Muscle of leg (tissue), 16 donors: ENCODE results near the gene RAP1GDS1. TPM values are rescaled to one million over a fixed set of nuclear protein-coding genes. Genes with fewer than 3 reads are reported as not detected.

ENCODE experiments used
- DNase-seq: peaks from one replicate; pipeline ENCODE4 v3.0.0; 2013
- H3K27ac ChIP-seq: one replicate; pipeline ENCODE4 v1.5.1; 2013; ENCODE audit warnings: mild to moderate bottlenecking, low read length, control low read depth
- H3K27me3 ChIP-seq: one replicate; pipeline ENCODE4 v1.6.1; 2013; ENCODE audit warnings: low read length; ENCODE audit not compliant: control insufficient read depth, insufficient read depth
- H3K36me3 ChIP-seq: one replicate; pipeline ENCODE4 v1.6.1; 2013; ENCODE audit warnings: low read length; ENCODE audit not compliant: control insufficient read depth, insufficient read depth
- H3K4me1 ChIP-seq: one replicate; pipeline ENCODE4 v1.6.1; 2013; ENCODE audit warnings: low read length; ENCODE audit not compliant: control insufficient read depth, insufficient read depth
- H3K4me3 ChIP-seq: one replicate; pipeline ENCODE4 v1.5.1; 2013; ENCODE audit warnings: low read length, control low read depth
- H3K9me3 ChIP-seq: replicated peaks from 2 replicates; pipeline ENCODE4 v1.6.1; 2013; ENCODE audit warnings: low read depth, low read length; ENCODE audit not compliant: control insufficient read depth
- WGBS: methylation state at CpG from one replicate; pipeline ENCODE4 v1.1.5; 2013; ENCODE audit warnings: missing lambda C conversion rate; ENCODE audit not compliant: insufficient coverage; 5-methylcytosine and 5-hydroxymethylcytosine counted together
- long read RNA-seq, 11 donors: transcript quantifications; one replicate each; lab custom pipeline, GENCODE V29; 2026
- polyA plus RNA-seq, 8 donors: library from polyadenylated mRNA; unstranded; fragments of 120-200 nt; gene quantifications; one replicate each; pipeline versions ENCODE4 v1.2.1 to v1.2.3, GENCODE V29; 2013; ENCODE audit warnings: inconsistent platforms in 1 of 8, low replicate concordance in 1 of 8; ENCODE audit not compliant: insufficient read length in 8 of 8, insufficient read depth in 1 of 8
- total RNA-seq: library from RNA; stranded (reverse); fragments of 120-200 nt; gene quantifications from one replicate; pipeline ENCODE4 v1.2.4, GENCODE V29; 2013

The RAP1GDS1 gene
- total RNA-seq (25.7 TPM), polyA plus RNA-seq (10 to 100 TPM; 19.9 to 28.1 (median 22.7) TPM)
- long read RNA-seq, donor 1, partial matches to known transcripts, result 0 of 5 reads
- long read RNA-seq, donor 1, other reads (novel, unspliced or antisense), result 0 of 5 reads
- long read RNA-seq, donor 2, partial matches to known transcripts, result 0 of 1 reads
- long read RNA-seq, donor 2, other reads (novel, unspliced or antisense), result 0 of 1 reads
- long read RNA-seq, donor 3, partial matches to known transcripts, result 0 of 4 reads
- long read RNA-seq, donor 3, other reads (novel, unspliced or antisense), result 0 of 4 reads
- long read RNA-seq, donor 4, partial matches to known transcripts, result 0 of 4 reads
- long read RNA-seq, donor 4, other reads (novel, unspliced or antisense), result 0 of 4 reads
- long read RNA-seq, donor 5, transcript RAP1GDS1-205 (15 exons, 3,681 nt), result major isoform, 5 of 18 reads
- long read RNA-seq, donor 5, partial matches to known transcripts, result 8 of 18 reads
- long read RNA-seq, donor 5, other reads (novel, unspliced or antisense), result 0 of 18 reads
- long read RNA-seq, donor 6, partial matches to known transcripts, result 0 of 3 reads
- long read RNA-seq, donor 6, other reads (novel, unspliced or antisense), result 0 of 3 reads
- long read RNA-seq, donor 7, partial matches to known transcripts, result 0 of 7 reads
- long read RNA-seq, donor 7, other reads (novel, unspliced or antisense), result 0 of 7 reads
- long read RNA-seq, donor 8, partial matches to known transcripts, result 0 of 6 reads
- long read RNA-seq, donor 8, other reads (novel, unspliced or antisense), result 0 of 6 reads
- long read RNA-seq, donor 9, partial matches to known transcripts, result 0 of 3 reads
- long read RNA-seq, donor 9, other reads (novel, unspliced or antisense), result 0 of 3 reads
- long read RNA-seq, donor 10, partial matches to known transcripts, result 0 of 3 reads
- long read RNA-seq, donor 10, other reads (novel, unspliced or antisense), result 0 of 3 reads
- long read RNA-seq, donor 11, partial matches to known transcripts, result 0 of 6 reads
- long read RNA-seq, donor 11, other reads (novel, unspliced or antisense), result 0 of 6 reads

- no peaks in the 10 kb centered on the region for H3K27me3 ChIP-seq
- H3K27ac ChIP-seq, result peak within 1 kb of the TSS; percentile 97
- peak within 1 kb of the TSS; percentile 84 for H3K4me3 ChIP-seq
- H3K36me3 ChIP-seq, result no peaks in the 10 kb centered on the region
- peak; percentile 99 for DNase-seq
- 0% methylated on average over 48 of the region's 84 CpGs for WGBS
- peaks cover 14% of the 10 kb centered on the region for H3K4me1 ChIP-seq
- no peaks in the 10 kb centered on the region for H3K9me3 ChIP-seq
Measured at GRCh38 chr4:98260579-98261404, at the start of gene RAP1GDS1. RAP1GDS1 (plus strand) TSS chr4:98261384; CDS start chr4:98261566, 182 bp downstream.

- H3K27me3 ChIP-seq, result no peaks in the 10 kb centered on the region
- H3K9me3 ChIP-seq, result no peaks in the 10 kb centered on the region
- no peaks in the 10 kb centered on the region for H3K36me3 ChIP-seq
- no CpG with 5 or more reads among the region's 2 CpGs for WGBS
- DNase-seq, result no peak
- H3K4me1 ChIP-seq, result no peaks in the 10 kb centered on the region
- H3K4me3 ChIP-seq, result no peak overlapping the region
- H3K27ac ChIP-seq, result no peak overlapping the region
Measured at GRCh38 chr4:98222306-98222705, 38.9 kb upstream of the RAP1GDS1 start.

- H3K36me3 ChIP-seq, result no peaks in the 10 kb centered on the region
- no peaks in the 10 kb centered on the region for H3K9me3 ChIP-seq
- no peak overlapping the region for H3K4me3 ChIP-seq
- no peak for DNase-seq
- no peaks in the 10 kb centered on the region for H3K4me1 ChIP-seq
- no peak overlapping the region for H3K27ac ChIP-seq
- 86% methylated on average over 2 of the region's 6 CpGs for WGBS
- H3K27me3 ChIP-seq, result no peaks in the 10 kb centered on the region
Measured at GRCh38 chr4:98226396-98226795, 34.8 kb upstream of the RAP1GDS1 start.

GRCh38 chr4:98230961-98231360, 30.2 kb upstream of the RAP1GDS1 start:
- 100% methylated on average over 2 of the region's 3 CpGs for WGBS
- Histone ChIP-seq H3K27ac (no peak overlapping the region), H3K27me3 (no peaks in the 10 kb centered on the region), H3K4me3 (no peak overlapping the region), H3K36me3 (no peaks in the 10 kb centered on the region), H3K9me3 (no peaks in the 10 kb centered on the region), H3K4me1 (no peaks in the 10 kb centered on the region)
- no peak for DNase-seq

GRCh38 chr4:98232202-98232601, 29.0 kb upstream of the RAP1GDS1 start:
- H3K4me3 ChIP-seq, result no peak overlapping the region
- no peaks in the 10 kb centered on the region for H3K9me3 ChIP-seq
- no CpG with 5 or more reads among the region's 3 CpGs for WGBS
- H3K36me3 ChIP-seq, result no peaks in the 10 kb centered on the region
- H3K4me1 ChIP-seq, result no peaks in the 10 kb centered on the region
- H3K27ac ChIP-seq, result no peak overlapping the region
- DNase-seq, result peak; percentile 6
- no peaks in the 10 kb centered on the region for H3K27me3 ChIP-seq

- Histone ChIP-seq H3K4me3 (no peak overlapping the region), H3K27ac (no peak overlapping the region)
Measured at GRCh38 chr4:98237204-98237603, 24.0 kb upstream of the RAP1GDS1 start.

GRCh38 chr4:98242063-98242462, 19.1 kb upstream of the RAP1GDS1 start:
- no peaks in the 10 kb centered on the region for H3K9me3 ChIP-seq
- H3K27ac ChIP-seq, result no peak overlapping the region
- no peaks in the 10 kb centered on the region for H3K36me3 ChIP-seq
- no peak overlapping the region for H3K4me3 ChIP-seq
- H3K27me3 ChIP-seq, result no peaks in the 10 kb centered on the region
- DNase-seq, result no peak
- no CpG with 5 or more reads among the region's 1 CpG for WGBS
- H3K4me1 ChIP-seq, result no peaks in the 10 kb centered on the region

More at GRCh38 chr4:98237204-98237603, 24.0 kb upstream of the RAP1GDS1 start:
- Histone ChIP-seq H3K9me3 (no peaks in the 10 kb centered on the region), H3K36me3 (no peaks in the 10 kb centered on the region), H3K4me1 (no peaks in the 10 kb centered on the region), H3K27me3 (no peaks in the 10 kb centered on the region)
- DNase-seq, result no peak
- WGBS, result no CpG with 5 or more reads among the region's 3 CpGs

- WGBS, result no CpG with 5 or more reads among the region's 2 CpGs
- Histone ChIP-seq H3K4me3 (no peak overlapping the region), H3K27ac (no peak overlapping the region), H3K27me3 (no peaks in the 10 kb centered on the region), H3K36me3 (no peaks in the 10 kb centered on the region), H3K4me1 (no peaks in the 10 kb centered on the region), H3K9me3 (no peaks in the 10 kb centered on the region)
- DNase-seq, result no peak
Measured at GRCh38 chr4:98242538-98242937, 18.6 kb upstream of the RAP1GDS1 start.

GRCh38 chr4:98245226-98245625, 16.0 kb upstream of the RAP1GDS1 start:
- Histone ChIP-seq H3K9me3 (no peaks in the 10 kb centered on the region), H3K4me3 (no peak overlapping the region), H3K27ac (no peak overlapping the region), H3K36me3 (no peaks in the 10 kb centered on the region), H3K27me3 (no peaks in the 10 kb centered on the region), H3K4me1 (no peaks in the 10 kb centered on the region)
- WGBS, result 92% methylated on average over 2 of the region's 4 CpGs
- no peak for DNase-seq
